Adrenal gland (tissue), 5 donors: ENCODE measurements around the gene PRRG4.

Experiments used
- CTCF ChIP-seq, 6 experiments: fragments of 450-650 bp in 4 of 6; fragments of 200-600 bp in 2 of 6; sonication (generic) in 1 of 6; IDR thresholded peaks; 1 replicate in 5 of 6; 2 replicates in 1 of 6; pipeline versions ENCODE4 v1.5.1 to v1.8.0; 2016 to 2021; ENCODE audit warnings: antibody characterized with exemption in 6 of 6, mild to moderate bottlenecking in 2 of 6, moderate library complexity in 1 of 6
- POLR2A ChIP-seq, 2 donors: fragments of 450-650 bp; IDR thresholded peaks; one replicate each; pipeline ENCODE4 v1.6.1; 2017; ENCODE audit warnings: antibody characterized with exemption in 2 of 2, mild to moderate bottlenecking in 2 of 2, moderate library complexity in 1 of 2
- donor health status: DM: no; HTN: no; CAD: no.

GRCh38 chr11:32792111-32792947 lies 37.4 kb upstream of the PRRG4 start:
- TF ChIP-seq CTCF (IDR thresholded peaks at IDR 0.05), result no peak
- no peak for TF ChIP-seq POLR2A (IDR thresholded peaks at IDR 0.05)
